HuH-7.5 (cell line): ENCODE results near the gene DPM1.

Source experiments
- DNase-seq: peaks from one replicate; pipeline ENCODE4 v3.0.0; 2011; ENCODE audit warnings: low spot score

DPM1 gene

DNA sequence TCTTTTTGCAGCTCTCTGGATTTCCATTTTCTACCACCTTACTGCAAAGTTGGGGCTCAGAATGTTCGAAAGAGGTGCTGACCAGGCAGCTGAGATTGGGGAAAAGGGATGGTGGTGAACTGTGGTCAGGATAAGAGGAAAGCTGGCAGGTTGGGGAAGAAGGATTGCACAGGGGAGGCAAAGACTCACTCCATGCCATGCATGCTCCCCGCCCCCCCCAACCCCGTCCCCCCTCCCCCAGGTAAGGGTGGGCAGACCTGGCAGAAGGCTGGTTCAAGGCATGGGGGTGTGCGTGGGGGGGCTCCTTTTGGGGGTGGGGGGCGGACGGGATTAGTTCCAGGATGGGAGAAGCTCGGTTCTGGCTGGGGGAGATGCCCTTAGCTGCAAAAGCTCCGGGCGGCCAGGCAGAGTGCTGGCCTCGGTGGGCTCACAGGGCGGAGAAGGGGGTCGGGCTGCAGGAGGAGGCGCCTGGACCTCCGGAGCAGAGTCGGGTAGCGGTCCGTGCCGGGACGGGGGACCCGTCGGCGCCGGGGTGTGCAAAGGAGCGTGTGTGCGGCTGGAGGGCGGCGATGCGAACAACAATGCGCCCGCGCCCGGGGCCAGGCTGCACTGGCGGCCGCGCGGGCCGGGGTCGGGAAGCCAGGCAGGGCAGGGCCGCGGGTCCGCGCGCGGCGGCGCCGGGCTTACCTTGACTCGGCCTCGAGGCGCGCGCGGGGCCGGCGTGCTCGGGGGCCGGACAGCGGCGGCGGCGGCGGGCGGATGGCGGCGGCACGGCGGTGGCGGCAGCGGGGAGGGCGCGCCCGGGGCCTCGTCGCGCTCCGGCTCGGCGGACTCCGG, 28.0 kb downstream of the DPM1 start:
- no peak for DNase-seq

- peak; percentile 84 for DNase-seq
Observed at GRCh38 chr20:50929299-50930138, 28.8 kb downstream of the DPM1 start.

DNA sequence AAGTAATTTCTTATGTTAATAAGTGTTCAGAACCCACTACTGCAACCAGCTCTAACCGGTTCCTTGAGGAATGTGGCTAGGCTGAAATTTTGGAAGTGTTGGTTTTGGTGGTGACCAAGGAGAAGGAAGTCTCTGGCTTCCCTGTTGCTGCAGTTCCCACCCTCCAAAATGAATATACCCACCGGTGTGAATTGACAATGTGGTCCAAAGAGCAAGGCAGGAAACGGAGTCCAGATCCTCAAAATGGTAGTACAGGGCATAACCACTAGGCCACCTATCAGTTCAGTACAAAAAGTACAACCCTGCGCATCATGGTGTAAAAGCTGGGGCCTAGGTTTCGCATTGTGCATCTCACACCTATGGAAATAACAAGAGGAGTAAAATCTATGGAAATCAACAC, 29.9 kb downstream of the DPM1 start:
- DNase-seq: no peak

DNA sequence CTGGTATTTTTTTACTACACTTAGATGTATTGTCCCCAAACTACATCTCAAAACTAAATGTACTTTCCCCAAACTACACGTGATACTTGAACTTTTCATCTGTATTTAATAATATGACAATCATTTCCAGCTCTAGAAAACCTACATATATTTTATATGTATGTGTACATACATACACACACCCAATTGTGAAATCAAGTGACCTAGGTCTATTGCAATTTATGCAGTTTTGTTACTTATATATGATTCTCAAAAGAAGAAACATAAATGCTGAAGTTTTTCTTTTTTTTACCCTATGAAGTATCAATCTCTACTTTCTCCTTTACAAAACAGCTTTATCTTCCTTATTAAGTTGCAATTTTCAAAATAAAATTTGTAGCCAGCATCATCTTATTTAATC, 31.8 kb downstream of the DPM1 start:
- no peak for DNase-seq

- no peak for DNase-seq
Observed at GRCh38 chr20:50924261-50924920, 33.9 kb downstream of the DPM1 start.

DNA sequence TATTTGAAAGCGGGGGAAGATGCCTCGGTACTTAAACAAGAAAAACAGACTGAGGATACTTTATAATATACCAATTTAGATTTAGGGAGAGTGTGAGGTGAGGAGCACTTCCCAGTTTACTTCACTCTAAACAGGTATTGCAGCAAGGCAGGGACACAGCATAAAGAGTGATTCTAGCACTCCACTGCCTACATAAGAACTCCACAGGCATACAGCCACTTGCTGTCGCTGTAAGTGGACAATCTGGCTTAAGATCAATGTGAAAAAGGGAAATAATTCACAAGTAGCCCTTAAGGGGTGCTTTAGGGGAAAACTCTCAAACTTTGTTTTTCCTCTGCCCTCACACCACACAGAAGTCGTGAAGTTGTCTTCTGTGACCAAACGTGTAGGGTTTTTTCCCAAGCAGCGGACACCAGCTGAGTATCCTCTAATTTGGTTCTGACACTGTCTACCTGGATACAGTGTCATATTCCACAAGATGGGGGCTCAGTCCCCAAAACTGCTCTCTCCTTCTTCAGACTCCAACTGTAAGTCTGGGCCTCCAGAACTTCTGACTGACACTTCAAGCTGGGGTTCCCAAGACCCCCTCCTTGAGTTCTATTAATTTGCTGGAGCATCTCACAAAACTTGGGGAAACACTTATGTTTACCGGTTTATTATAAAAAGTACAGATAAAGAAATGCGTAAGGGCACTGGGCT, 36.4 kb downstream of the DPM1 start:
- DNase-seq: no peak

DNA sequence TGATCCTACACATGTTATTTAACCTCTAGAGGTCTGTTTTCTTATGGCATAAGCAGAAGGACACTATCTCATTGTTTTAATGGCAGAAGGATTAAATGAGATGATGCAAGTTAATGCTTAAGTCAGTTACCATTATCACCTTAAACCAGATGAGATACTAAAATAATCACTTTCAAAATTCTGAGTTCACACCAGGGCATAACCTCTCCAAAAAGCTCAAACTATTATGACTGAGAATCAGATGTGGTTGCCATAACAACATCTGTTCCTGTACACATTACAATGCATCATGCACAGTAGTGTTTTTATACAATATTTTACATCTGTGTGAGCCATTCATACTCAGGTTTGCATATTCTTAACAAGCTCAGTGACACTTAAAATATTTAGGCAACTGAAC, 37.3 kb downstream of the DPM1 start:
- DNase-seq: no peak

- DNase-seq: no peak
Observed at GRCh38 chr20:50919567-50919966, 38.8 kb downstream of the DPM1 start.

DNA sequence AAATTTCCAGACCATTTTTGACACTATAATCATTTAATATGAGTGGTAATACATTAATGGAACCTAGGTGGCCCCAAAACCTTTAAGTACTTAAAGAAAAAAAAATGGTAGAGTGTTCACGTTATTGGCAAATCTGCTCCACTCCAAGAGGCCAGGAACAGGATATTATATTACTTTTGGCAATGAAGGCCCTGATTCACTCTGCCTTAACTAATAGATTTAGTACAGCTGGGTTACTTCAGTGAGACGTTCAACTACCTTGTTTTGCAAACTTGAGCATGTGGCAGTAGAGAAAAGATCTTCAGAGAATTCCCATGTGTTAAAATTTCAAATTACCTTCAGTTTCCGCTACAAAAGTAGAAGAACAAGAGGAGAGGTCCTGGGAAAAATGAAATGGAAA, 39.9 kb downstream of the DPM1 start:
- no peak for DNase-seq

- no peak for DNase-seq
Observed at GRCh38 chr20:50916934-50917333, 41.4 kb downstream of the DPM1 start.

GRCh38 chr20:50916257-50916656, 42.1 kb downstream of the DPM1 start:
- no peak for DNase-seq

DNA sequence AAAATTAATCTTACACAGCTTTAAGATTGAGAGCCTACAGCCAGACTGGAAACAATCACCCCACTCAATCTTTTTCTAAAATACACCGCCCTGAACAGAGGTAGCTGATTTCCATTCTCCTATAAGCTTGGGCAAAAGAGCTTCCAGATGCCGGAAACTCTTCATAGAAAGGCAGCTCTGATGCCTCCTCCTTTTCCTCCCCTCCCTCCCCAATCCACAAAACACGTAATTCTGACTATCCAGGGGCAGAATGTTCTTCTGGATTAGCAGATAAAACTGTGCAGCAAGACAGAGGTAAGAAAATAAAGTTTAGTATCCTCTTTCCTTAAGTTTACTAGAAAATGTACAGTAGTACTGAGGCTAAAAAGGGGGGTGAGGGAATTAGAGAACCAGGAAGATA, 42.9 kb downstream of the DPM1 start:
- no peak for DNase-seq

DNA sequence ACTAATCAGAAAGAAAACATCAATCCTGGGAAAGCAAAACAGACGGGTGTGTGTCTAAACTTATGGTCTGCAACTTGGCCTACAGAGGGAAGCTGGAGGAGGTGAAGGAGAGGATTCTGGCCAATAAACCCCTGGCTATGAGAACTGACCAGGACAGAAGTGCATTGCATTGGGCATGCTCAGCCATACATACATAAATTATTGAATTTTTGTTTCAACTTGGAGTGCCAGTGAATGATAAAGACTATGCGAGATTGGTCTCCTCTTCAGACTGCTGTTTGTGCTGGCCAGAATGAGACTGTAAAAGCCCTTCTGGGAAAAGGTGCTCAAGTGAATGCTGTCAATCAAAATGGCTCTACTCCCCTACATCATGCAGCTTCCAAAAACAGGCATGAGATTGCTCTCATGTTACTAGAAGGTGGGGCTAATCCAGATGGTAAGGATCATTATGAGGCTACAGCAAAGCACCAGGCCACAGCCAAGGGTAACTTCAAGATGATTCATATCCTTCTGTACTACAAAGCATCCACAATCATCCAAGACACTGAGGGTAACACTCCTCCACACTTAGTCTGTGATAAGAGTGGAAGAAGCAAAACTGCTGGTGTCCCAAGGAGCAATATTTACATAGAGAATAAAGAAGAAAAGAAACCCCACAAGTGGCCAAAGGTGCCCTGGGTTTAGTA, 44.5 kb downstream of the DPM1 start:
- DNase-seq: no peak

GRCh38 chr20:50911716-50912115, 46.6 kb downstream of the DPM1 start:
- DNase-seq: no peak

DNA sequence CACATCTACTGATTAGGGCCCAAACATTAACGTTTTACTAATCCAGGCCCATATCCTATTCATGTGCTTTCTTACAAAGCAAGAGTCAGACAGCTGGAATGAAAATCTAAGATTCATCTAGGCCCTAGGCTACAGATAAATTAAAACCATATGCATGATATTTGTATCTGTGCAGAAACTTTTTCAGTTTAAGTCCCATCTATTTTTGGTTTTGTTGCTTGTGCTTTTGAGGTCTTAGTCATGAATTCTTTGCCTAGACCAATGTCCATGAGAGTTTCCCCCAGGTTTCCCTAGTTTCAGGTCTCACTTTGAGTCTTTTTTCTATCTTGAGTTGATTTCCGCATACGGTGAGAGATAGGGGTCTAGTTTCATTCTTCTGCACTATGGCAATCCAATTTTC, 47.3 kb downstream of the DPM1 start:
- DNase-seq: no peak

GRCh38 chr20:50909413-50909812, 48.9 kb downstream of the DPM1 start:
- no peak for DNase-seq

GRCh38 chr20:50904067-50904570, 54.2 kb downstream of the DPM1 start:
- DNase-seq: no peak

GRCh38 chr20:50903353-50904051, 54.8 kb downstream of the DPM1 start:
- no peak for DNase-seq

GRCh38 chr20:50901301-50901700, 57.0 kb downstream of the DPM1 start:
- no peak for DNase-seq

GRCh38 chr20:50900261-50900660, 58.1 kb downstream of the DPM1 start:
- DNase-seq: no peak

DNA sequence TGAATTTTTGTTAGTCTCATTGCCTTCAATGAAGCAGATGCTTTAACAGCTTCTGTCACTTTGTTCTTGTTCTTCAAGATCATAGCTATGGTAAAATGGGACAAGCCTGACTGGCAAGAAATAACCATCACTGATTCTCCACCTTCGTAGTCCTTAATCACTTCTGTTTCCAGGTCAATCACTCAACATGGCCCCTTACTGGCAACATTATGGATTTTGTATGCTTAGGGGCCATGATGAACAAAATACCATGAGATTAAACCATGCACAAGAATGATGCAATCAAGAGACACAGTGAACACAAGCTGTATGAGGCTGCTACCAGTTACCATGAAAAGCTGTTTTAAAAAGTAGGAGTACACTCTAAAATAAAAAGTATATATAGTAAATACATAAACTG, 59.9 kb downstream of the DPM1 start:
- no peak for DNase-seq
